Tibial artery (tissue), 4 donors: Measurements from ENCODE around the gene DSN1.
A peak's percentile ranks its signal among the peaks of the same experiment; 100 is the strongest.

Source experiments
- DNase-seq, 2 donors: peaks; one replicate each; pipeline ENCODE4 v3.0.0-alpha.2; 2019
- H3K27ac ChIP-seq, 2 donors: fragments of 200-600 bp; sonication (generic) in 1 of 2; 1 replicate in 1 of 2; 2 replicates in 1 of 2; pipeline ENCODE4 v1.5.1; 2018 to 2019; ENCODE audit warnings: mild to moderate bottlenecking in 1 of 2
- H3K27me3 ChIP-seq, 2 donors: fragments of 200-600 bp; sonication (generic) in 1 of 2; one replicate each; pipeline versions ENCODE4 v1.5.1 to v1.6.0; 2016 to 2019
- H3K36me3 ChIP-seq, 3 donors: fragments of 200-600 bp; sonication (generic) in 2 of 3; one replicate each; pipeline ENCODE4 v1.5.1; 2016 to 2019; ENCODE audit warnings: mild to moderate bottlenecking in 2 of 3
- H3K4me1 ChIP-seq, 4 donors: fragments of 200-600 bp; sonication (generic) in 2 of 4; 1 replicate in 3 of 4; 2 replicates in 1 of 4; pipeline ENCODE4 v1.5.1; 2016 to 2019
- H3K4me3 ChIP-seq, 2 donors: fragments of 200-600 bp; sonication (generic) in 1 of 2; 1 replicate in 1 of 2; 2 replicates in 1 of 2; pipeline ENCODE4 v1.5.1; 2018 to 2019; ENCODE audit warnings: mild to moderate bottlenecking in 2 of 2
- H3K9me3 ChIP-seq, 3 donors: fragments of 200-600 bp; sonication (generic) in 1 of 3; one replicate each; pipeline ENCODE4 v1.5.1; 2016 to 2019
- intact Hi-C: fragments of 100-400 bp; cut with DNase I; formaldehyde crosslinking; loops from one replicate; pipeline ENCODE4 v1.15.0; 2023; ENCODE audit warnings: low total_unique reads
- TF ChIP-seq, protein P1 (sequence below), 2 experiments: fragments of 200-600 bp in 1 of 2; fragments of 450-650 bp in 1 of 2; IDR thresholded peaks; one replicate each; pipeline ENCODE4 v1.5.1; 2017 to 2019; ENCODE audit warnings: antibody characterized with exemption in 2 of 2, mild to moderate bottlenecking in 1 of 2, moderate library complexity in 1 of 2

Gene DSN1

DNA sequence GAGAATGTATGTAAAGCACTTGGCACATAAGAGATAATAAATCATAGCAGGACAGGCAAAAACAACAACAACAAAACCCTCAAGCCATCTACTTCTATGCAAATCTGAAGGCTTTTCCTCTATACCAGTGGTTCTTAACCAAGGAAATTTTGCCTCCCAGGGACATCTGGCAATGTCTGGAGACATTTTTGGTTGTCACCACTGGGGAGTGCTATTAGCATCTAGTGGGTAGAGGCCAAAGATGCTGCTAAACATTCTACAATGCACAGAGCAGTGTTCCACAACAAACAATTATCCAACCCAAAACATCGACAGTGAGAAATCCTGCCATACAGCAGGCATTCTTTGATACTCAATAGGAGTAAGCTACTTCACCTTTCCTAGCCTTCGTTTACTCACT lies 55.9 kb downstream of the DSN1 start:
- Histone ChIP-seq H3K27me3 (no peaks in the 10 kb centered on the region), H3K27ac (no peak overlapping the region), H3K9me3 (no peaks in the 10 kb centered on the region), H3K4me1 (peaks cover 0 to 14% (median 7%) of the 10 kb centered on the region in 4 donors), H3K36me3 (peaks cover 0 to 44% (median 25%) of the 10 kb centered on the region in 3 donors), H3K4me3 (no peak overlapping the region)
- no peak for DNase-seq
- TF ChIP-seq, protein P1, sequence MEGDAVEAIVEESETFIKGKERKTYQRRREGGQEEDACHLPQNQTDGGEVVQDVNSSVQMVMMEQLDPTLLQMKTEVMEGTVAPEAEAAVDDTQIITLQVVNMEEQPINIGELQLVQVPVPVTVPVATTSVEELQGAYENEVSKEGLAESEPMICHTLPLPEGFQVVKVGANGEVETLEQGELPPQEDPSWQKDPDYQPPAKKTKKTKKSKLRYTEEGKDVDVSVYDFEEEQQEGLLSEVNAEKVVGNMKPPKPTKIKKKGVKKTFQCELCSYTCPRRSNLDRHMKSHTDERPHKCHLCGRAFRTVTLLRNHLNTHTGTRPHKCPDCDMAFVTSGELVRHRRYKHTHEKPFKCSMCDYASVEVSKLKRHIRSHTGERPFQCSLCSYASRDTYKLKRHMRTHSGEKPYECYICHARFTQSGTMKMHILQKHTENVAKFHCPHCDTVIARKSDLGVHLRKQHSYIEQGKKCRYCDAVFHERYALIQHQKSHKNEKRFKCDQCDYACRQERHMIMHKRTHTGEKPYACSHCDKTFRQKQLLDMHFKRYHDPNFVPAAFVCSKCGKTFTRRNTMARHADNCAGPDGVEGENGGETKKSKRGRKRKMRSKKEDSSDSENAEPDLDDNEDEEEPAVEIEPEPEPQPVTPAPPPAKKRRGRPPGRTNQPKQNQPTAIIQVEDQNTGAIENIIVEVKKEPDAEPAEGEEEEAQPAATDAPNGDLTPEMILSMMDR (IDR thresholded peaks at IDR 0.05) = peak in 1 of 2 experiments; percentile 7
- intact Hi-C loops = no loop called here

DNA sequence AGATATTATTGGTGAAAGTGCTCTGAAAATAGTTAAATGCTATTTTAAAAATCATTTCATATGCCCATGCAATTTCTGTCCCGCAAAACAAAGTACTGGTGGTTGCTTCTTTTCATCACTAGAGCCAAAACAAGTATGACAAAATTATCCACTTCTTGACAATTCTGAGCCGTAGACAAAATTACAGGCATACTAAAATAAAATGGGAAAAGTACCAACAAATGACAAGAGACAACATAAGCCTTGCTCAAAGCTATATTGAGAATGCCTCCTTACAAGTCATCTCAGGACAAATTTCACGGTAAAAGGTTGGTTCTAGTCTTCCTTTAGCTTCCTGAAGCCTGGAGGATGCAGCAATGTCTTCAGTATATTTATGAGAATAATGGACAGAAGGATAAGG lies 56.5 kb downstream of the DSN1 start:
- Histone ChIP-seq H3K27me3 (no peaks in the 10 kb centered on the region), H3K4me3 (no peak overlapping the region), H3K27ac (no peak overlapping the region), H3K4me1 (peaks cover 0 to 14% (median 7%) of the 10 kb centered on the region in 4 donors), H3K36me3 (peaks cover 0 to 41% (median 25%) of the 10 kb centered on the region in 3 donors), H3K9me3 (no peaks in the 10 kb centered on the region)
- DNase-seq = no peak
- intact Hi-C loops = no loop called here
- TF ChIP-seq, protein P1 (IDR thresholded peaks at IDR 0.05) = no peak

DNA sequence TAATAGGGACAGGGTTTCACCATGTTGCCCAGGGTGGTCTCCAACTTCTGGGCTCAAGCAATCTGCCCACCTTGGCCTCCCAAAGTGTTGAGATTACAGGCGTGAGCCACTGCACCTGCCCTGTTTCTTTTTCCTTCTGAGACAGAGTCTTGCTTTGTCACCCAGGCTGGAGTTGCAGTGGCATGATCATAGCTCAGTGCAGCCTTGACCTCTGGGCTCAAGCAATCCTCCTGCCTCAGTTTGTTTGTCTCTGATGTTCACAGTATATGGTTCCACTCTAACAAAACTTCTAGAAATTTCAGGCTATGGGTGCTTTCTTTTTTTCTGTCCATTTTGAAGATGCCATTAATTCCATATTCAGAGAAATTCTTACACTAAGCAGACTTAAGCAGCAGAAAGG lies 60.8 kb downstream of the DSN1 start:
- intact Hi-C loops = no loop called here
- no peak for DNase-seq
- H3K4me3 ChIP-seq = no peak overlapping the region
- H3K27me3 ChIP-seq = no peaks in the 10 kb centered on the region
- no peak overlapping the region for H3K27ac ChIP-seq
- TF ChIP-seq, protein P1 (IDR thresholded peaks at IDR 0.05) = no peak
- H3K9me3 ChIP-seq = no peaks in the 10 kb centered on the region
- peaks cover 0 to 24% (median 7%) of the 10 kb centered on the region in 4 donors for H3K4me1 ChIP-seq
- H3K36me3 ChIP-seq = peaks cover 0 to 2% (median 0%) of the 10 kb centered on the region in 3 donors

DNA sequence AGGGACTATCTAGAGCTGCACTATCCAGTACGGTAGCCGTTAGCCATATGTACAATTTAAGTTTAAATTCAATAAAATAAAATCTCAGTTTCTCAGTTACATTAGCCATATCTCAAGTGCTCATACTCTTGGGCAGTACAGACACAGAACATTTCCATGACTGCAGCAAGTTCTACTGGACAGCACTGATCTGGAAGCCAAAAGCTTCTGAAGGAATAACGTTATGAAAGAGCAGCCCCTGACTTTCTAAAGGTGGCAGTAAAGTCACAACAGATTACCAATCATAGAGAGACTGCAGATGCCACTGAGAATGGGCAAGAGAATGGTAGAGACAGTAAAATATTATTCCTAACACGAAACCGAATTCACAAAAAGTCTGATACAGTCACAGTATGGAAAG lies 64.4 kb downstream of the DSN1 start:
- Histone ChIP-seq H3K9me3 (no peaks in the 10 kb centered on the region), H3K27me3 (no peaks in the 10 kb centered on the region), H3K4me1 (peaks cover 0 to 46% (median 15%) of the 10 kb centered on the region in 4 donors), H3K27ac (peak overlapping the region in 1 of 2 donors; percentile 25), H3K4me3 (no peak overlapping the region), H3K36me3 (no peaks in the 10 kb centered on the region)
- no peak for DNase-seq
- TF ChIP-seq, protein P1 (IDR thresholded peaks at IDR 0.05) = no peak
- intact Hi-C loops = no loop called here

DNA sequence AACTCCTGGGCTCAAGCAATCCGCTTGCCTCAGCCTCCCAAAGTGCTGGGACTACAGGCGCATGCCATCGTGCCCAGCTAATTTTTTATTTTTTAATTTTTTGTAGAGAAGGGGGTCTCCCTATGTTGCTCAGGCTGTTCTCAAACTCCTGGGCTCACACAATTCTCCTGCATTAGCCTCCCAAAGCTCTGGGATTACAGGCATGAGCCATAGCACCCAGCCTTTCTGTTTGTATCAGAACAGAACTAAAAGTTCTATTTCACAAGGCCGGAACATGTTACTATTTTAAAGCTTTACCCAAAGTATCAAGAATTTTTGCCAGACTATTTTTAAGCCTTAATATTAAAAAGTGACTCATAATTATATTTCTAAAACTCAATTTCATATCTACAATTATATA lies 70.0 kb downstream of the DSN1 start:
- Histone ChIP-seq H3K4me1 (peaks cover 0 to 69% (median 21%) of the 10 kb centered on the region in 4 donors), H3K36me3 (no peaks in the 10 kb centered on the region), H3K27me3 (no peaks in the 10 kb centered on the region), H3K4me3 (no peak overlapping the region), H3K27ac (peak overlapping the region; percentile 86 to 87), H3K9me3 (no peaks in the 10 kb centered on the region)
- intact Hi-C loops = no loop called here
- TF ChIP-seq, protein P1 (IDR thresholded peaks at IDR 0.05) = no peak
- peak; percentile 24 to 71 for DNase-seq
